HG02759 (cell line): ENCODE results near the gene TRUB2.

Source experiments
- ATAC-seq: cut with Tn5 transposase; IDR thresholded peaks from one replicate; pipeline ENCODE4 v1.9.1; 2021; ENCODE audit warnings: mild to moderate bottlenecking, moderate library complexity; ENCODE audit not compliant: unreplicated experiment

TRUB2 gene

GRCh38 chr9:128274245-128274644 is 48.0 kb downstream of the TRUB2 start:
- no peak for ATAC-seq

GRCh38 chr9:128271512-128271911 is 50.7 kb downstream of the TRUB2 start:
- no peak for ATAC-seq

- no peak for ATAC-seq
These were observed 51.1 kb downstream of the TRUB2 start for GRCh38 chr9:128271112-128271511.

GRCh38 chr9:128266868-128267590 is 55.2 kb downstream of the TRUB2 start:
- no peak for ATAC-seq

- ATAC-seq, result no peak
These were observed 56.8 kb downstream of the TRUB2 start for GRCh38 chr9:128265348-128265847.

GRCh38 chr9:128262687-128263086 is 59.6 kb downstream of the TRUB2 start:
- ATAC-seq, result no peak

- no peak for ATAC-seq
These were observed 61.9 kb downstream of the TRUB2 start for GRCh38 chr9:128260340-128260739.

GRCh38 chr9:128259156-128259555 is 63.1 kb downstream of the TRUB2 start:
- ATAC-seq, result no peak

GRCh38 chr9:128258326-128258725 is 63.9 kb downstream of the TRUB2 start:
- no peak for ATAC-seq

GRCh38 chr9:128257907-128258306 is 64.3 kb downstream of the TRUB2 start:
- ATAC-seq, result no peak

- ATAC-seq, result no peak
These were observed 65.0 kb downstream of the TRUB2 start for GRCh38 chr9:128257086-128257825.
